Stimulated activated CD8-positive, alpha-beta memory T cell treated with anti-CD3 and anti-CD28 coated beads, Interleukin-2, amount 100 ng/mL, for 48 hours (primary cell): ENCODE measurements around the gene RBM4.

Source experiments
- DNase-seq, 2 donors: peaks; one replicate each; pipeline ENCODE4 v3.0.0-alpha.2; 2020; ENCODE audit warnings: low read depth in 2 of 2

The RBM4 gene

DNA sequence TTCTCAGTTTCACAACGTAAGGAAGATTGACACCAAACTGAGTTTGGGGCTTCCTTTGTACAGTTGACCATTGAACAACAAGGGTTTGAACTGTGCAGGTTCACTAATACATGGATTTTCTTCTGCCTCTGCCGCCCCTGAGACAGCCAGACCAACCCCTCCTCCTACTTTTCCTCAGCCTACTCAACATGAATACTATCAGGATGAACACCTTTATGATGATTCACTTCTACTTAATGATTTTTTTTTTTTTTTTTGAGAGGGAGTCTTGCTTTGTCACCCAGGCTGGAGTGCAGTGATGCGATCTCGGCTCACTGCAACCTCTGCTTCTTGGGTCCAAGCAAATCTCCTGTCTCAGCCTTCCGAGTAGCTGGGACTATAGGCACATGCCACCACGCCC is 14.6 kb downstream of the RBM4 start:
- DNase-seq = no peak

DNA sequence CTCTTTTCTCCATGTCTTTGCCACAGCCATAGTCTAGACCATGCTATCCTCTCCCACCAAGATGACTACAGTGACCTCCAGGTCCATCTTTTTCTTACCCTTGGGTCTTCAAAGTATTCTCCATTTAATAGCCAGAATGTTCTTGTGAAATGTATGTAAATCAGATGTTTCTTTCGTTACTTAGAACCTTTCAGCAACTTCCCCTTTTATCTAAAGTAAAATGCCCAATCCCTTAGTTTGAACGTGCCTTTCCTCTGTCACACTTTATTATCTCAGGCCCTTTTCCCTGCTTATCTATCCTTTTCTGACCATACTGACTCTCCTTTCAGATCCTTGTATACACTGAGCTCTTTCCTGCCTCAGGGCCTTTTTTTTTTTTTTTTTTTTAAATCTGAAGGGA is 21.3 kb downstream of the RBM4 start:
- DNase-seq = no peak

DNA sequence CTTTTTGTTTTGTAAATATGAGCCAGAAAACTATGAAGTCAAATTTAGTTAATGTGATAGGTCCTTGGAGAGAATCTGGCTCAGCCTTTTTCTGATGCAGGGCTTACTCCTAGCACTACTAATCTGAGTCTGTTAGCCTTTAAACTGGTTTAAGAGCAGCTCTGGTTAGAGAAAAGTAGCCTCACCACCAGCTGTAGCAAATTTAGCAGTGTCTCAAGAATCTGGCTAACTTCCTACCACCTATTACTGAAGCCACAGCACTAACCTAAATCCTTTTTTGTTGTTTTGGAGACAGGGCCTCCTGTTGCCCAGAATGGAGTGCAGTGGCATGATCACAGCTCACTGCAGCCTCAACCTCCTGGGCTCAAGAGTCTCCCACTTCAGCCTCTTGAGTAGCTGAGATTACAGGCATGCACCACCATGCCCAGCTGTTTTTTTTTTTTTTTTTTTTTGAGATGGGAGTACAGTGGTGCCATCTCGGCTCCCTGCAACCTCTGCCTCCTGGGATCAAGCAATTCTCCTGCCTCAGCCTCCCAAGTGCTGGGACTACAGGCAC is 25.3 kb downstream of the RBM4 start:
- DNase-seq = no peak

DNA sequence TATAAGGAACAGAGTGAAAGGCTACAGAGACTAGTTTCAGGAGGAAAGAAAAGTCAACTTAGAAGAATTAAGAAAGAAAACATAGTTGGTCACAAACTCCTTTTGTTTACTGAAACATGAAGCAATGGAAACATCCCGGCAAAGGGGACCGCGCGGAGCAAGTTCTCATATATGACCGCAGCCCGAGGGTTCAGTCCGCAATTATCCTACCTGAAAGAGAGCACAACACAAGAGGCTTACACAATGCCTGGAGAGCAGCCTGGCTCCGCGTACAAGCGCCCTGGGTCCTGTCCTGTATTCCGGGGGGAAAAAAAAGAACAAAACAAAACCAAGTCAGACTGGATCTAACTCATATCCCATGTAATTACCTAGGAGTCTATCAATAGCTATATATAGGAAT is 26.9 kb downstream of the RBM4 start:
- DNase-seq = no peak

GRCh38 chr11:66670816-66671215 is 32.3 kb downstream of the RBM4 start:
- DNase-seq = no peak

DNA sequence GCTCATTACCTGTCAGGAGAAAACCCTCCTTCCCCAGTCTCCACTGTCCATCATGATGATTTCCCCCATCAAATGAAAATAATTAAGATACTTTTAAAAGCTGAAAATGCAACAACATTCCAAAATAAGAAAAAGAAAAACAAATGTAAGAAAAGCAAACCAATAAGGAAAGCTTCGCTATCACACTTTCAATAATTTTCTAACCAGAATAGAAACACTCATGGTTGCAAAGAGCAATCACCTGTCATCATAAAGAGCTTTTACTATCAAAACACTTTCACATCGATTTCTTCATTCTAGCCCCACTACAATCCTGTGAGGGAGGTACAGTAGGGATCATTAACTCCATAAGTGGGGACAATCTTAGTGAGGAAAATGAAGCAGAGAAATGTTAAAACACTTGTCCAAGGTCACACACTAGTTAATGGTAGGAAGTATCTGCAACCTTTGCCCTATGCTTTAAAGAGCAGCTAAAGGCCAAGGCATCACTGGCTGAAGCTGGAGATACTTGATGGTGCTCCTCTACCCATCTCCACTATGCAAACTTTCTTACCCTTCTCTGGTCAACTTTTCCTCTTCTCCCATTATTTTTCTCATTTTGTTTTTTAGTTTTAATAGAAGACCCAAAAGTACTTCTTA is 36.6 kb downstream of the RBM4 start:
- no peak for DNase-seq

- no peak for DNase-seq
Measured at GRCh38 chr11:66676282-66676919, 37.9 kb downstream of the RBM4 start.

GRCh38 chr11:66676931-66677598 is 38.6 kb downstream of the RBM4 start:
- no peak for DNase-seq

DNA sequence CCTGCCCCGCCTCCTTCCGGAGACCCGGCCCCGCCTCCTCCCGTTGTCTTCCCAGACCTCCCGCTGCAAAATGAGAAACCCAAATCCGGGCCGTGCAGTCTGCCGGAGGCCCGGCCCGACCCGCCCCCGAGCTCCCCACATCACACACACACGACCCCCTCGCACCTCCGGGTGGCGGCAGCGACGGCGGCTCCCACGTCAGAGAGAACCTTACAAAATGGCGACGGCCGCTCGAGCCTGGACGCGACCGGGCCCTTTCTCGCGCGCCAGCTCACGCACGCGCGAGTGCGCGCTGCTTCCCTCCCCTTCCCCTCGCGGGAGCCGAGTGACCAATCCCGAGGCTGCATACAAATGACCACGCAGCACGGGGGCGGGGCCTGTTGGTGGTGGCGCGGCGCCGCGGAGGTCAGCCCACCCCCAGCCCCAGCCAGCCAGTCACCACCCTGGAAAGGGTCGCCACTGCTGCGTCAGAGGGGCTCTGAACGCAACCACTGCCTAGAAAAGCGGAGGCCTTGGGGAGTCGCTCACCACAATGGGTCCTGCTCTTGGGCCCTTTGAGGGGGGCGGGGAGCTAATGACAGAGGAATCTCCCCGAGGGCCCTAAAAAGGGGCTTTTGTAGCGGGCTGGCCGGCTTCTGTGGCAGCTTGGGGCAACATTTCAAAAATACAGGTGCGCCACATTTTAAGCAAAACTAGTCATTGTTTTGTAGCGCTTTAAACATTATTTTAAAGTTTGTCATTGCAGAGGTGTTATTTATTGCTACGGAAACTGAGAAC is 39.3 kb downstream of the RBM4 start, which contains the start of gene RBM4B:
TSS of gene RBM4B (minus strand) at position 289 of the 777 bp plus-strand sequence. CDS start 808 bp downstream, outside the sequence.
- peak; percentile 97 for DNase-seq

DNA sequence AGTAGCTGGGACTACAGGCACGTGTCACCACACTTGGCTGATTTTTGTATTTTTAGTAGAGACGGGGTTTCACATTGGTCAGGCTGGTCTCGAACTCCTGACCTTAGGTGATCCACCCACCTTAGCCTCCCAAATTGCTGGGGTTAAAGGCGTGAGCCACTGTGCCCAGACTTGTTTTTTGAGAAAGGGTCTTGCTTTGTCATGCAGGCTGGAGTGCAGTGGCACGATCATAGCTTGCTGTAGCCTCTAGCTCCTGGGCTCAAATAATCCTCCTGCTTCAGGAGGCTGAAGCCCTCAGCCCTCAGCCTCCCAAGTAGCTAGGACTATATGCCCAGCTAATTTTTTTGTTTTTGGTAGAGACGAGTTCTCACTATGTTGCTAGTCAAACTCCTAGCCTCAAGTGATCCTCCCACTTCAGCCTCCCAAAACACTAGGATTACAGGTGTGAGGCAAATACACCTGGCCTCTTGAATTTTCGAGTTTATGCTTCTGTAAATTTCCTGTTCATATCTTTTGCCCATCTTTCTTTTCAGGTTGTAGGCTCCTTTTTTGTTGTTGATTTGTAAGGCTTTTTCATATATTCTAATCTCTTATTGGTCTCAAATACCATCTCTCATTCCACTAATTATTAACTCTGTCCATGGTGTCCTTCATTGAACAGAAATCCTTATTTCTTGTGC is 42.6 kb downstream of the RBM4 start:
- DNase-seq = no peak

DNA sequence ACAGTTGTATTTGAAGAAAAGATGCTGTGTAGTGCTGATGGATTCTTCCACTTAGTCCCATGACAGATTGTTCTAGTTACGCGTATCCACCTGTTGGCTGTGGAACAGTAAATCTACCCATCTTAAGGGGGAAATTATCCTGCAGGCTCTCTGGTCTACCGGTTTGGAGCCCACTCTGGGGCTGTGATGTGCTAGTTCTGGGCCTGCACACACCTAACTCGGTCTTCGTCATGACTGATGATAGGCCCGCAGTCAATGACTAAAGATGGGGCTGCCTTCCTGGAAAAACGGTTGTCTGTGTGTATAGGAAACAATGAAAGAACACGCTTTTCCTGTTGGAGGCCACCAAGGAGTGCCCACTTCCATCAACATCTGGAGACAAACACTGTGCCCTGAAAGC is 45.4 kb downstream of the RBM4 start:
- DNase-seq = no peak

DNA sequence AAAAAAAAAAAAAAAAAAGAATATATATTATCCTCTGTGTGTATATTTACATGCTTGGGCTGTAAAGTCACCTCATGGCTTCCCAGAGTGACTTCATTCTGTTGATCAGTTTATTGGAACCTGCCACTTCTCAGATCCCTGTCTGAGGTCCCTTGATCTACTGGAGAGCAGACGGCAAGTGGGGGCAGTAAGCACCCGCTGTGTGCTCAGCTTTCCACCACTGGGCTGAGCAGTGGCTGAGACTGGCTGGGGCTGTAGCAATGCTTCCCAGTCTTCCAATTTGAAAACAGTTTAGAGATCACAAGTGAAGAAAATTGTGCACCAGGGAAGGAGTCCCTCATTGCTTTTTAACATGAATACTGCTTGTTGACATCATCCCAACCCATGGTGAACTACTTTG is 46.1 kb downstream of the RBM4 start:
- no peak for DNase-seq

- DNase-seq = no peak
Measured at GRCh38 chr11:66685276-66686099, 47.0 kb downstream of the RBM4 start.

- DNase-seq = no peak
Measured at GRCh38 chr11:66686100-66686785, 47.7 kb downstream of the RBM4 start.

DNA sequence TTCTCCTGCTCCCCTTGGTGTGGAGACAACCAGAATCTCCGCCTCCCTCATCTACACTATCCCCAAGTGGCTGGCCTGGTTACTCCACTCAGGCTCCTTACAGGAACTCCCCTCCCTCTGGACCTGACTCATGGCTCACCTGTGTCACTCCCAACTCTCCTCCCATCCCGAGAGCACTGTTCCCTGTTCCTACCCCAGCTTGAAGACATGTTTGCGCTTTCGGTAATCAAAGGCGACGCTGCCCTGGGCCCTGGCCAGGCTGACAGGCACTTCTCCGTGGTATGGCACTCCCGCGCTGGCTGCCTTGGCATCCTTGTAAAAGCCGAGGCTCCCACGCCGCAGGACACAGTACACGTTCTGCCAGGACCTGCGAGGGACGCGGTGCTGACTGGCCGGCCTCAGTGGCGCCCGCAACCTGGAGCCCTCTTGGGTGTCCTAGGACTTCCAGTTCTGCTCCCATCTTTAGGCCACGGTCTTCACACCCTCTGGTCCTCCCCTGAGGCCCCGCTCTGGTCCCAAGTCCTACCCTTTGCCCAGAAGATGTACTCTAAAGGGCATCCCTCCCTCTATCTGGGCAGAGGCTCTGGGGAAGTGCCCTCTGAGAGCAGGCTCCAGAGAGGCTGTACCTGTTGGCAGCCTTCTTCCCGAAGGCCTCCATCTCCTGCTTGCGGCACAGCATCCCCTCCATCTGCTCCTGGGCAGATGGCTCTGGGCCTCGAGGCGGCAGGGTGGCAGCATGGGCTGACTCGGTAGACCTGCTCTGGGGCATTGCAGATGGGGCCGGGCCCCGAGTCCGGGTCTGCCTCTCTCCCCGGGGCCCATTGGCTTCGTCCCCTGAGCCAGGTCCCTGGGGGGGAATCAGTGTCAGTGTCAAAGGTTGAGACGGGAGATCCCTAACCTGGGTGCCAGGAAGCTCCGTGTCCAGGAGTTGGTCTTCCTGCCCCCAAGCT is 48.6 kb downstream of the RBM4 start:
- DNase-seq = no peak

GRCh38 chr11:66687831-66688281 is 49.4 kb downstream of the RBM4 start:
- DNase-seq = no peak

DNA sequence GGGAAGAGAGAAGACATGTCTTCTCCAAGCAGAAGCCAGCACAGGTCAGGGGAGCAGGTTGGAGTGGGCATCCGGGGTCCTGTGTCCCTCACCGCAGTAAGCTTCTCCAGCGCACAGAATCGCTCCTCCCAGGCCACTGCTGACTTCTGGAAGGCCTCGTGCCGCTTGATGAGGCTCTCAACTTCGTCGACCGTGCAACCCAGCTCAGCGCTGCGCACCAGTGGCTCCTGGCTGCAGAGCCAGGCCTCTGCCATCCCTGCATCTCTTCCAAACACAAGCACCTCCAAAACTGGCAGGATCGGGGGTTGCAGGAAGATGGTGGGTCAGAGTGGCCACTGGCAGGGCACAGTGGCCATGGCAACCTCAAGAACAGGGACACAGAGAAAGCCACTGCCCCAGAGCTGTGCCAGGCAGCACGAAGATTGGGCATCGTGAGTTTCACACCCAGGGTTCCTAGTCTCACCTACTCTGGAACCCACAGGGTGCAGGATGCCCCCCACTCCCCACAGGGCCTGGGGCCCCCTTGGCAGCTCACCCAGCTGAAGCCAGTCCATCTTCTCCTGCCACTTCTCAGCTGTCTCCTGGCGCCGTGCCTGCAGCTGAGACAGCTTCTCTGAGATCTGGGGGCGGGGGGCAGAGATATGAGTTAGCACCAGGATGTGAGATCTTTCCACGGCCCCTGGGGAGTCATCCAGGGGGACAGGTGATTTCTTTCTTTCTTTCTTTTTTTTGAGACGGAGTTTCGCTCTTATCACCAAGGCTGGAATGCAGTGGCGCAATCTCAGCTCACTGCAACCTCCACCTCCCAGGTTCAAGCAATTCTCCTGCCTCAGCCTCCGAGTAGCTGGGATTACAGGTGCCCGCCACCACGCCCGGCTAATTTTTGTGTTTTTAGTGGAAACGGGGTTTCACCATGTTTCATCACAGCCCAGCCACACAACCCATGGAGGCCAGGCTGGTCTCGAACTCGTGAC is 50.3 kb downstream of the RBM4 start:
- DNase-seq = no peak
